HUES6 (cell line): ENCODE measurements around the gene ZFHX3.

Experiments
- H3K27ac ChIP-seq: 2 replicates; pipeline ENCODE4 v1.7.0; 2013; ENCODE audit warnings: low read depth, mild to moderate bottlenecking, low read length, inconsistent platforms
- H3K27me3 ChIP-seq: 2 replicates; pipeline ENCODE4 v1.6.1; 2013; ENCODE audit warnings: low read length; ENCODE audit not compliant: control insufficient read depth, insufficient read depth
- H3K36me3 ChIP-seq: 2 replicates; pipeline ENCODE4 v1.6.1; 2013; ENCODE audit warnings: low read length; ENCODE audit not compliant: control insufficient read depth, insufficient read depth
- H3K4me1 ChIP-seq: 2 replicates; pipeline ENCODE4 v1.6.1; 2013; ENCODE audit warnings: low read length; ENCODE audit not compliant: control insufficient read depth, insufficient read depth
- H3K4me3 ChIP-seq: 2 replicates; pipeline ENCODE4 v1.5.1; 2013; ENCODE audit warnings: low read depth, low read length
- H3K9ac ChIP-seq: one replicate; pipeline ENCODE4 v1.6.1; 2013; ENCODE audit warnings: mild to moderate bottlenecking, low read length
- H3K9me3 ChIP-seq: 2 replicates; pipeline ENCODE4 v1.6.1; 2013; ENCODE audit warnings: low read depth, low read length; ENCODE audit not compliant: control insufficient read depth, insufficient read depth

ZFHX3 gene

GRCh38 chr16:72768591-72768990, 279.3 kb downstream of the ZFHX3 start:
- Histone ChIP-seq H3K27ac (no peak overlapping the region), H3K36me3 (no peaks in the 10 kb centered on the region), H3K9ac (no peak overlapping the region)

GRCh38 chr16:72766506-72766905, 281.4 kb downstream of the ZFHX3 start:
- Histone ChIP-seq H3K27ac (no peak overlapping the region), H3K27me3 (no peaks in the 10 kb centered on the region), H3K9ac (no peak overlapping the region), H3K36me3 (no peaks in the 10 kb centered on the region), H3K4me3 (no peak overlapping the region), H3K4me1 (peaks cover 15% of the 10 kb centered on the region; the same call in 1 of the 2 replicates), H3K9me3 (no peaks in the 10 kb centered on the region)

More at GRCh38 chr16:72768591-72768990, 279.3 kb downstream of the ZFHX3 start:
- peaks cover 15% of the 10 kb centered on the region; the same call in 1 of the 2 replicates for H3K4me1 ChIP-seq
- H3K9me3 ChIP-seq: no peaks in the 10 kb centered on the region
- H3K4me3 ChIP-seq: no peak overlapping the region
- H3K27me3 ChIP-seq: no peaks in the 10 kb centered on the region

- H3K36me3 ChIP-seq: no peaks in the 10 kb centered on the region
- no peak overlapping the region for H3K9ac ChIP-seq
- no peak overlapping the region for H3K4me3 ChIP-seq
- H3K27me3 ChIP-seq: no peaks in the 10 kb centered on the region
- H3K9me3 ChIP-seq: no peaks in the 10 kb centered on the region
- H3K27ac ChIP-seq: no peak overlapping the region
- H3K4me1 ChIP-seq: peaks cover 14% of the 10 kb centered on the region; the same call in 1 of the 2 replicates
Observed at GRCh38 chr16:72764015-72764654, 283.8 kb downstream of the ZFHX3 start.

- no peak overlapping the region for H3K9ac ChIP-seq
- 0 out of 2 replicates have a peak, but pooled peaks cover 6% of the 10 kb centered on the region for H3K4me1 ChIP-seq
- no peak overlapping the region for H3K27ac ChIP-seq
- H3K27me3 ChIP-seq: no peaks in the 10 kb centered on the region
- H3K4me3 ChIP-seq: no peak overlapping the region
- no peaks in the 10 kb centered on the region for H3K36me3 ChIP-seq
- peaks cover 8% of the 10 kb centered on the region; the same call in 1 of the 2 replicates for H3K9me3 ChIP-seq
Observed at GRCh38 chr16:72760581-72760980, 287.3 kb downstream of the ZFHX3 start.

GRCh38 chr16:72753881-72754280, 294.0 kb downstream of the ZFHX3 start:
- Histone ChIP-seq H3K27me3 (no peaks in the 10 kb centered on the region), H3K9me3 (peaks cover 8% of the 10 kb centered on the region; the same call in 1 of the 2 replicates), H3K4me1 (0 out of 2 replicates have a peak, but pooled peaks cover 4% of the 10 kb centered on the region)

GRCh38 chr16:72752004-72752695, 295.8 kb downstream of the ZFHX3 start:
- Histone ChIP-seq H3K36me3 (no peaks in the 10 kb centered on the region), H3K9me3 (0 out of 2 replicates have a peak, but pooled peaks cover under 1% of the 10 kb centered on the region), H3K27me3 (no peaks in the 10 kb centered on the region), H3K27ac (no peak overlapping the region), H3K4me1 (0 out of 2 replicates have a peak, but pooled peaks cover 4% of the 10 kb centered on the region), H3K9ac (no peak overlapping the region), H3K4me3 (no peak overlapping the region)

More at GRCh38 chr16:72753881-72754280, 294.0 kb downstream of the ZFHX3 start:
- H3K9ac ChIP-seq: no peak overlapping the region
- H3K27ac ChIP-seq: no peak overlapping the region
- no peaks in the 10 kb centered on the region for H3K36me3 ChIP-seq
- no peak overlapping the region for H3K4me3 ChIP-seq

GRCh38 chr16:72751076-72751475, 296.9 kb downstream of the ZFHX3 start:
- Histone ChIP-seq H3K9ac (no peak overlapping the region), H3K27ac (no peak overlapping the region), H3K4me1 (0 out of 2 replicates have a peak, but pooled peaks cover 4% of the 10 kb centered on the region)

GRCh38 chr16:72749091-72749490, 298.8 kb downstream of the ZFHX3 start:
- no peaks in the 10 kb centered on the region for H3K27me3 ChIP-seq
- 0 out of 2 replicates have a peak, but pooled peaks cover 4% of the 10 kb centered on the region for H3K4me1 ChIP-seq
- H3K27ac ChIP-seq: no peak overlapping the region
- H3K4me3 ChIP-seq: no peak overlapping the region
- no peaks in the 10 kb centered on the region for H3K9me3 ChIP-seq
- H3K9ac ChIP-seq: no peak overlapping the region
- no peaks in the 10 kb centered on the region for H3K36me3 ChIP-seq

More at GRCh38 chr16:72751076-72751475, 296.9 kb downstream of the ZFHX3 start:
- H3K27me3 ChIP-seq: no peaks in the 10 kb centered on the region
- H3K36me3 ChIP-seq: no peaks in the 10 kb centered on the region
- no peak overlapping the region for H3K4me3 ChIP-seq
- no peaks in the 10 kb centered on the region for H3K9me3 ChIP-seq

GRCh38 chr16:72744076-72744793, 303.7 kb downstream of the ZFHX3 start:
- Histone ChIP-seq H3K4me3 (no peak overlapping the region), H3K4me1 (peaks cover 6% of the 10 kb centered on the region), H3K9ac (no peak overlapping the region), H3K9me3 (no peaks in the 10 kb centered on the region), H3K27me3 (no peaks in the 10 kb centered on the region), H3K27ac (no peak overlapping the region), H3K36me3 (no peaks in the 10 kb centered on the region)

GRCh38 chr16:72743011-72743761, 304.7 kb downstream of the ZFHX3 start:
- Histone ChIP-seq H3K9me3 (no peaks in the 10 kb centered on the region), H3K9ac (no peak overlapping the region)

More at GRCh38 chr16:72743011-72743761, 304.7 kb downstream of the ZFHX3 start:
- Histone ChIP-seq H3K27me3 (no peaks in the 10 kb centered on the region), H3K27ac (no peak overlapping the region), H3K4me3 (no peak overlapping the region), H3K36me3 (no peaks in the 10 kb centered on the region), H3K4me1 (peaks cover 7% of the 10 kb centered on the region)
